OCI-LY1 (cell line): ENCODE measurements around the gene FAM20C.
"Not testable (repeated sequence)": the region's sequence is repeated elsewhere in the genome, so short reads cannot be mapped to it uniquely, and the experiment has no call there.

Experiments
- H2AFZ ChIP-seq: fragments of 200-600 bp; sonication (generic), shearing (Covaris generic); 2 replicates; pipeline ENCODE4 v1.6.0; 2014; ENCODE audit warnings: antibody characterized with exemption, mild to moderate bottlenecking, low read length
- H3F3A ChIP-seq: fragments of 200-600 bp; sonication (generic), shearing (Covaris generic); 2 replicates; pipeline ENCODE4 v1.6.0; 2014; ENCODE audit warnings: mild to moderate bottlenecking, antibody characterized with exemption, low read length, moderate library complexity; ENCODE audit not compliant: insufficient read depth
- H3K27ac ChIP-seq: fragments of 200-600 bp; sonication (generic); 2 replicates; pipeline ENCODE4 v1.5.1; 2014; ENCODE audit warnings: low read length, mixed run types, mild to moderate bottlenecking, low read depth; ENCODE audit not compliant: poor library complexity, severe bottlenecking
- H3K27me3 ChIP-seq: fragments of 200-600 bp; sonication (generic); 2 replicates; pipeline ENCODE4 v1.6.0; 2014; ENCODE audit warnings: antibody characterized with exemption, mild to moderate bottlenecking, low read length, moderate library complexity; ENCODE audit not compliant: insufficient read depth
- H3K36me3 ChIP-seq: fragments of 200-600 bp; sonication (generic); 2 replicates; pipeline ENCODE4 v1.6.1; 2014; ENCODE audit warnings: mild to moderate bottlenecking, antibody characterized with exemption, low read length, moderate library complexity, mixed read lengths; ENCODE audit not compliant: insufficient read depth
- H3K4me1 ChIP-seq: fragments of 200-600 bp; sonication (generic); 2 replicates; pipeline ENCODE4 v1.5.1; 2014; ENCODE audit warnings: mild to moderate bottlenecking, low read length, moderate library complexity; ENCODE audit not compliant: insufficient read depth, severe bottlenecking
- H3K4me2 ChIP-seq: fragments of 200-600 bp; sonication (generic), shearing (Covaris generic); 2 replicates; pipeline ENCODE4 v1.6.1; 2014; ENCODE audit warnings: low read length
- H3K4me3 ChIP-seq: fragments of 200-600 bp; sonication (generic); 2 replicates; pipeline ENCODE4 v1.5.1; 2014; ENCODE audit warnings: low read length, low read depth, mild to moderate bottlenecking, mixed read lengths; ENCODE audit not compliant: poor library complexity, severe bottlenecking
- H3K79me2 ChIP-seq: fragments of 200-600 bp; shearing (Covaris generic); 2 replicates; pipeline ENCODE4 v1.6.1; 2016; ENCODE audit warnings: mixed run types, low read length, mixed read lengths; ENCODE audit not compliant: insufficient read depth
- H3K9ac ChIP-seq: fragments of 200-600 bp; sonication (generic), shearing (Covaris generic); 2 replicates; pipeline ENCODE4 v1.6.1; 2014; ENCODE audit warnings: mild to moderate bottlenecking, low read length, mixed read lengths
- H3K9me2 ChIP-seq: fragments of 200-600 bp; sonication (generic), shearing (Covaris generic); 2 replicates; pipeline ENCODE4 v1.6.1; 2014; ENCODE audit warnings: low read depth, mild to moderate bottlenecking, low read length, mixed read lengths
- H3K9me3 ChIP-seq: fragments of 200-600 bp; shearing (Covaris generic); 2 replicates; pipeline ENCODE4 v1.6.1; 2014; ENCODE audit warnings: low read length, mixed read lengths
- H4K20me1 ChIP-seq: fragments of 200-600 bp; sonication (generic), shearing (Covaris generic); 2 replicates; pipeline ENCODE4 v1.6.0; 2016; ENCODE audit warnings: mild to moderate bottlenecking, low read length; ENCODE audit not compliant: insufficient read depth
- EZH2 ChIP-seq: fragments of 200-600 bp; sonication (generic), shearing (Covaris generic); IDR thresholded peaks from 2 replicates; pipeline ENCODE4 v1.8.0; 2017; ENCODE audit warnings: borderline replicate concordance, mixed run types, mild to moderate bottlenecking, antibody characterized with exemption, low read length, moderate library complexity, mixed read lengths
- TF ChIP-seq, protein P1 (sequence below): fragments of 200-600 bp; sonication (generic), shearing (Covaris generic); IDR thresholded peaks from 2 replicates; pipeline ENCODE4 v1.5.1; 2017; ENCODE audit warnings: mild to moderate bottlenecking, antibody characterized with exemption, low read length, moderate library complexity, mixed read lengths

Gene FAM20C

DNA sequence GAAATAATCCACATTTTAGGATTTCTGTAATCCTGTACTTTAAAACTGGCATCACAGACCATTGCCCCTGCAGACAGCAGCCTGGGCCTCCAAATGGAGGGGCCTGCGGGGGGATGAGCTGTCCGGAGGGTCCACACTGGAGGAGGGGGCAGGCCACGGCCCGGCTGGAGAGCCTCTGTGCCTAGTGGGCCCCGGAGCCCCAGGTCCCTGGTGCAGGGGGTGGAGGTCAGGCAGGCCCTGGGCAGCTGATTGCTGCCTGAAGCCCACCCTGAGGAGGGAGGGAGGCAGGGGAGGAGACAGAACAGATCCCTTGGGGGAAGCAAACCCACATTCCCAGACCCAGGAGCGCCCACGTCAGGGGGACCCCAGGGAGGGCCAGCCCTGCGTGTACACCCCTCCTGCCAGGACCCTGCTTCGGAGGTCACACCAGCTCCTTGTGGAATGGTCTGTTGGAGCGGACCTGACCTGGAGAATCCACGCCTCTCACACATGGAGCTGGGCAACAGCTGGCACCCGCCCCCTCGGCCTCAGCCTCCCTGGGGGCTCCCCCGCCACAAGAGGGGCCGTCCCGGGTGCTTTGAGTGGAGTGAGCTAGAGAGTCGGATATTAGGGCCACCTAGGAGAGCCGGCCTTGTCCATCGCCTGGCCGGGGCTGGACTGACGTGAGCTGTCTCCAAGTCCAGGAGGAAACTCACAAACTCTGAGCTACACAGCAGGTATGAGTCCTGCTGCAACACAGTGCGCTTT, 12.2 kb upstream of the FAM20C start:
- Histone ChIP-seq H2AFZ (no peak overlapping the region), H3K9me3 (no peaks in the 10 kb centered on the region)

DNA sequence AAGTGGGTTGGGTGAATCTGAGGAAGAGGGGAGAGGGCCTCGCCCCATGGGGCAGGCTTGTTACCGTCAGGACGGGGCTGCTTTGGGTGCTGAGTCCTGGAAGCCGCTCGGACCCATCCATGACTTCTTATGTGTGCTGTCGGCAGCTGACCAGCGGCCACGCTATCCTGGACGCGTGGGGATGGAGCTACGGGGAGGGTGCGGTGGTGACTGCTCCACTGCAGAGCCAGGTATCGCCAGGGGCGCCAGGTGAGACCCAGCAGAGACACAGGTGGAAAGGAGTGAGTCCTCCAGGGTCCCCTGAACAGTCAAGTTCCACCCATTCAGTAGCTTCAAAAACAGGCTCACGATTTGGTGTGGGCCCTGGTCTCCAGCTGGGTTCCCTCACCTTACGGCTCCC, 10.6 kb upstream of the FAM20C start:
- H3K9me2 ChIP-seq: no peaks in the 10 kb centered on the region
- no peaks in the 10 kb centered on the region for H3K79me2 ChIP-seq
- no peaks in the 10 kb centered on the region for H3F3A ChIP-seq
- TF ChIP-seq, protein P1, sequence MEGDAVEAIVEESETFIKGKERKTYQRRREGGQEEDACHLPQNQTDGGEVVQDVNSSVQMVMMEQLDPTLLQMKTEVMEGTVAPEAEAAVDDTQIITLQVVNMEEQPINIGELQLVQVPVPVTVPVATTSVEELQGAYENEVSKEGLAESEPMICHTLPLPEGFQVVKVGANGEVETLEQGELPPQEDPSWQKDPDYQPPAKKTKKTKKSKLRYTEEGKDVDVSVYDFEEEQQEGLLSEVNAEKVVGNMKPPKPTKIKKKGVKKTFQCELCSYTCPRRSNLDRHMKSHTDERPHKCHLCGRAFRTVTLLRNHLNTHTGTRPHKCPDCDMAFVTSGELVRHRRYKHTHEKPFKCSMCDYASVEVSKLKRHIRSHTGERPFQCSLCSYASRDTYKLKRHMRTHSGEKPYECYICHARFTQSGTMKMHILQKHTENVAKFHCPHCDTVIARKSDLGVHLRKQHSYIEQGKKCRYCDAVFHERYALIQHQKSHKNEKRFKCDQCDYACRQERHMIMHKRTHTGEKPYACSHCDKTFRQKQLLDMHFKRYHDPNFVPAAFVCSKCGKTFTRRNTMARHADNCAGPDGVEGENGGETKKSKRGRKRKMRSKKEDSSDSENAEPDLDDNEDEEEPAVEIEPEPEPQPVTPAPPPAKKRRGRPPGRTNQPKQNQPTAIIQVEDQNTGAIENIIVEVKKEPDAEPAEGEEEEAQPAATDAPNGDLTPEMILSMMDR: no peak
- TF ChIP-seq EZH2: no peak
- no peaks in the 10 kb centered on the region for H3K4me1 ChIP-seq
- H3K4me3 ChIP-seq: no peak overlapping the region
- no peak overlapping the region for H3K27ac ChIP-seq
- H3K9me3 ChIP-seq: no peaks in the 10 kb centered on the region
- no peaks in the 10 kb centered on the region for H3K36me3 ChIP-seq
- H4K20me1 ChIP-seq: no peaks in the 10 kb centered on the region
- H3K4me2 ChIP-seq: no peak overlapping the region
- H3K27me3 ChIP-seq: no peaks in the 10 kb centered on the region
- H2AFZ ChIP-seq: no peak overlapping the region
- H3K9ac ChIP-seq: no peak overlapping the region

More for the DNA sequence above, 12.2 kb upstream of the FAM20C start:
- Histone ChIP-seq H3K9me2 (no peaks in the 10 kb centered on the region), H3K36me3 (no peaks in the 10 kb centered on the region), H3K4me2 (no peak overlapping the region), H3K27me3 (no peaks in the 10 kb centered on the region), H3K4me3 (no peak overlapping the region), H3K27ac (no peak overlapping the region), H3K9ac (no peak overlapping the region), H3K79me2 (no peaks in the 10 kb centered on the region), H4K20me1 (no peaks in the 10 kb centered on the region), H3K4me1 (no peaks in the 10 kb centered on the region), H3F3A (no peaks in the 10 kb centered on the region)
- TF ChIP-seq EZH2: no peak
- TF ChIP-seq, protein P1: no peak

GRCh38 chr7:182502-182901, 9.9 kb upstream of the FAM20C start:
- not testable (repeated sequence) for H3K4me3 ChIP-seq, H3K27me3 ChIP-seq, H3K9me3 ChIP-seq, H3K36me3 ChIP-seq, H3K9ac ChIP-seq, H3F3A ChIP-seq, H3K4me2 ChIP-seq, H3K9me2 ChIP-seq, H4K20me1 ChIP-seq, H3K4me1 ChIP-seq, H3K79me2 ChIP-seq, H3K27ac ChIP-seq, H2AFZ ChIP-seq
